LNCaP clone FGC (cell line): Measurements from ENCODE around the gene MYH15.

Experiments used
- DNase-seq: peaks from one replicate; pipeline ENCODE4 v3.0.0-alpha.2; 2011; ENCODE audit warnings: low read depth
- H3K4me3 ChIP-seq: 2 replicates; pipeline ENCODE4 v1.5.1; 2011; ENCODE audit warnings: mild to moderate bottlenecking, low read depth, low read length, control low read depth
- CTCF ChIP-seq: IDR thresholded peaks from 2 replicates; pipeline ENCODE4 v1.5.1; 2012; ENCODE audit warnings: mild to moderate bottlenecking; ENCODE audit not compliant: control insufficient read depth, insufficient read depth; ENCODE audit errors: extremely low read depth

Gene MYH15

GRCh38 chr3:108489776-108490175, 20.6 kb downstream of the MYH15 start:
- DNase-seq = no peak

GRCh38 chr3:108488631-108489030, 21.8 kb downstream of the MYH15 start:
- no peak for DNase-seq
- H3K4me3 ChIP-seq = no peak overlapping the region
- TF ChIP-seq CTCF = no peak

More at GRCh38 chr3:108489776-108490175, 20.6 kb downstream of the MYH15 start:
- TF ChIP-seq CTCF = peak; percentile 79
- no peak overlapping the region for H3K4me3 ChIP-seq

- no peak for TF ChIP-seq CTCF
- no peak overlapping the region for H3K4me3 ChIP-seq
- DNase-seq = no peak
Observed at GRCh38 chr3:108487439-108487838, 23.0 kb downstream of the MYH15 start.

- DNase-seq = no peak
- TF ChIP-seq CTCF = no peak
- H3K4me3 ChIP-seq = no peak overlapping the region
Observed at GRCh38 chr3:108486941-108487340, 23.5 kb downstream of the MYH15 start.

- DNase-seq = no peak
- no peak for TF ChIP-seq CTCF
- H3K4me3 ChIP-seq = no peak overlapping the region
Observed at GRCh38 chr3:108486338-108486737, 24.1 kb downstream of the MYH15 start.

GRCh38 chr3:108485146-108485545, 25.2 kb downstream of the MYH15 start:
- no peak for DNase-seq
- no peak overlapping the region for H3K4me3 ChIP-seq
- no peak for TF ChIP-seq CTCF

GRCh38 chr3:108479224-108479623, 31.2 kb downstream of the MYH15 start:
- no peak for TF ChIP-seq CTCF
- no peak for DNase-seq
- no peak overlapping the region for H3K4me3 ChIP-seq
